ENCODE data around the gene ELAVL1. TPM values are rescaled to one million over a fixed set of nuclear protein-coding genes. Genes with fewer than 3 reads are reported as not detected.
A peak's percentile ranks its signal among the peaks of the same experiment; 100 is the strongest.

The ELAVL1 gene
- total RNA-seq, 5 donors from 2014 or later (not counting 1 experiment from before 2014, with no cell fraction given) = 33.6 to 62.1 (median 57.1) TPM

DNA sequence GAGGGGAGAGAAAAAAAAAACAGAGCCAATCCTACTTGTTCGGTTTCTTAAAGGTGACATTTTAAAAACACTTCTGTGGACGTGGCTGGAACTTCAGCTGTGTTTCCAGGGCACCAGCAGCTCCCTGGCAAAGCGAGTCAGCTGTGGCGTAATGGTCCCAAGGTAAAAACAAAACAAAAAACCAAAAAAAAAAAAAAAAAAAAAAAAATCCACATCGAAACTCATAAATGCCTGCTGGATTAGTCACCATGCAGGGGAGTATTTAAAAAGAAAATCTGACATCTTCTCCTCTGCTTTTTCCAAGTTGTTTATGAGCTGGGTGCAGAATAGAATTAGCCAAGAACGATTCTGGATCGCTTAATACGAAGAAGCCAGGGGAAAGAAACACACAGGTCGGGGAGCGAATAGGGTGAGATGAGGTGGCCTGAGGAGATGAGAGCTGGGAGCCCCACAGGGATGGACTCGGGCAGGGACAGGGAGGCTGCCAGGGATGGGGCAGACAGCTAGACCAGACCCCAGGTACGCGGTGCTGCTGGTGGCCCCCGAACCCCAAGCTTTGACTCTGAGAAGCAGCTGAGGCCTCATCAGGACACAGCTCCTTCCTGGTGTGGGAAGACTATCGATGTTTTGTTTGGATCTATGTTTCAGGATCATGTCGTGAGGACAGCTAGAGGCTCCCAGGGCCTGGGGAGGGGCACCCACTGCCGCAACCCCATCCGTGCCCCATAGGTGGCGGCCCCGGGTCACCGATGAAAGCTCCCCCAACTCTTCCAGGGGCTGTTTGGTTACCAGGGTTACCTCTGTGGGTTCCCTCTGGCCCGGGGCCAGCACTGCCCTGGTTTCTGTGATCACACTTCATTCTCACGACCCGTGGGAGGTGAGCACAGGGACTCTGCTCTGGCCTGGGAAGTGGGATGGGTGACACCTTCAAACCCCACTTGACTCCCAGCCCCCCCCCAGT is 76.4 kb downstream of the ELAVL1 start:
- H3K27ac Mint-ChIP-seq = peak overlapping the region in 1 of 2 donors; percentile 15
- H3K27me3 Mint-ChIP-seq = no peaks in the 10 kb centered on the region

GRCh38 chr19:7928334-7928706 is 77.1 kb downstream of the ELAVL1 start:
- H3K27ac ChIP-seq (ENCODE audit: low read length) = no peak overlapping the region
- no peaks in the 10 kb centered on the region for H3K27me3 Mint-ChIP-seq
- 87% methylated on average over 8 of the region's 9 CpGs for WGBS (ENCODE audit: insufficient coverage)
- peaks cover 5 to 27% of the 10 kb centered on the region in 2 donors for H3K36me3 ChIP-seq (ENCODE audit: control insufficient read depth in 2 of 2, extremely low read depth in 1 of 2, insufficient read depth in 1 of 2, low read length in 1 of 2)
- peak overlapping the region in 1 of 3 donors; percentile 38 for H3K4me3 Mint-ChIP-seq
- H3K4me1 ChIP-seq (ENCODE audit: control insufficient read depth in 1 of 2, extremely low read depth in 1 of 2, insufficient read depth in 2 of 2, low read length in 2 of 2) = peaks cover 2 to 21% of the 10 kb centered on the region in 2 experiments
- no peak for ATAC-seq (replicated peaks in 1 of 4)
- POLR2A ChIA-PET = interaction anchor here in 1 of 2 donors (0.6 kb wide), 1 partner anchor 100 kb away, joined by 14 read pairs; no protein-coding TSS in a partner anchor
- no peaks in the 10 kb centered on the region for H3K9me3 Mint-ChIP-seq
- H3K4me3 ChIP-seq (ENCODE audit: control insufficient read depth in 1 of 2, extremely low read depth in 1 of 2, low read length in 1 of 2) = no peak overlapping the region
- H3K9me3 ChIP-seq = no peaks in the 10 kb centered on the region
- peaks cover 0 to 19% (median 12%) of the 10 kb centered on the region in 3 donors for H3K4me1 Mint-ChIP-seq
- no peaks in the 10 kb centered on the region for H3K36me3 Mint-ChIP-seq
- CTCF ChIA-PET = interaction anchor here (0.7 to 2.7 kb wide), 3 partner anchors 10 to 1413 kb away, joined by 3 to 15 read pairs (median 3); partner anchors contain the start of gene TIMM44 (in 1 of the 2)
- H3K27ac Mint-ChIP-seq = peak overlapping the region in 1 of 2 donors; percentile 0
- no peaks in the 10 kb centered on the region for H3K27me3 ChIP-seq (replicated peaks in 1 of 2; ENCODE audit: control insufficient read depth in 2 of 2, extremely low read depth in 1 of 2, insufficient read depth in 2 of 2, low read length in 1 of 2)
- DNase-seq = no peak

More for the DNA sequence above, 76.4 kb downstream of the ELAVL1 start:
- H3K4me3 Mint-ChIP-seq = peak overlapping the region in 1 of 3 donors; percentile 38
- H3K27me3 ChIP-seq (replicated peaks in 1 of 2; ENCODE audit: control insufficient read depth in 2 of 2, extremely low read depth in 1 of 2, insufficient read depth in 2 of 2, low read length in 1 of 2) = no peaks in the 10 kb centered on the region
- ATAC-seq (replicated peaks in 1 of 4) (peak; percentile 23 to 60 (median 37)), DNase-seq (peak in 34 of 35 experiments; percentile 43 to 89 (median 78))
- H3K9me3 Mint-ChIP-seq = no peaks in the 10 kb centered on the region
- ChIA-PET CTCF (interaction anchor here (0.7 to 2.7 kb wide), 4 partner anchors 8 to 15 kb away, joined by 3 to 15 read pairs (median 7); partner anchors contain the start of genes SNAPC2 (in 1 of the 2) and TIMM44 (in 1 of the 2)), POLR2A (interaction anchor here in 1 of 2 donors (0.6 kb wide), 1 partner anchor 99 kb away, joined by 14 read pairs; no protein-coding TSS in a partner anchor)
- H3K4me3 ChIP-seq (ENCODE audit: control insufficient read depth in 1 of 2, extremely low read depth in 1 of 2, low read length in 1 of 2) = no peak overlapping the region
- peaks cover 0 to 19% (median 12%) of the 10 kb centered on the region in 3 donors for H3K4me1 Mint-ChIP-seq
- H3K9me3 ChIP-seq = no peaks in the 10 kb centered on the region
- peaks cover 2% of the 10 kb centered on the region for H3K36me3 Mint-ChIP-seq
- peaks cover 10 to 34% of the 10 kb centered on the region in 2 donors for H3K36me3 ChIP-seq (ENCODE audit: control insufficient read depth in 2 of 2, extremely low read depth in 1 of 2, insufficient read depth in 1 of 2, low read length in 1 of 2)
- H3K4me1 ChIP-seq (ENCODE audit: control insufficient read depth in 1 of 2, extremely low read depth in 1 of 2, insufficient read depth in 2 of 2, low read length in 2 of 2) = peaks cover 2 to 21% of the 10 kb centered on the region in 2 experiments
- WGBS (ENCODE audit: insufficient coverage) = 93% methylated on average over 7 of the region's 24 CpGs
- no peak overlapping the region for H3K27ac ChIP-seq (ENCODE audit: low read length)

DNA sequence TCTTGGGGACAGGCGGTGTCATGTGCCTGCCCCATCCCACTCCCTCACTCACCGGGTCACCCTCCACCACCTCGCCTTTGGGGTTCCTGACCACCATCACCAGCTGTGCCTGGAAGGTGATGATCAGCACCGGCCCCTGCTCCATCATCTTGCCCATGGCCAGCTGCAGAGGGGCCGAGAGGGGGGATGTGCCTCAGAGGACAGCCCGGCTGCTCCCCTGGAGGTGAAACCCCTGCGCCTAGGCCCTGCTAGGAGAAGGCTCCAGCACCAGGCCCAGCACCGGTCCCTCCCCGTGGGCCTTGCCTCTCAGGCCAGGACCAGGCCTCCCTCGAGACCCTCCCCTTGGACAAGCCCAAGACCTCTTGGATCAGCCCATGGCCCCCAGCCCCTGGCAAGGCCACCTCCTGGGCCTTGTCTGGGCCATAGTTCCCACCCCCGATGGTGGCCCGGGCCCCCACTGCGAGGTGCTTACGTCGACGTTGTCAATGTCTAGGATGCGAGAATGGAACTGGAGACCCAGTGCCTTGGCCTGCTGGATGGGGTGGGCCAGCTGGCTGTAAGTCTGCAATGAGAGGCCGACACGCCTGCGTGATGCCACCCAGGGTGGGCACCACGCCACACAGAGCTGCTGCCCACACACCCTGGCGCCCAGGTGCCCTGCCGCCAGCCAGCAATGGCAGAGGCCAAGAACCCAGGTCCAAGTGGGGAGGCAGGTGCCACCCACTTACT is 77.7 kb downstream of the ELAVL1 start:
- Histone ChIP-seq H3K36me3 (ENCODE audit: control insufficient read depth in 2 of 2, extremely low read depth in 1 of 2, insufficient read depth in 1 of 2, low read length in 1 of 2) (peaks cover 4 to 25% of the 10 kb centered on the region in 2 donors), H3K27me3 (replicated peaks in 1 of 2; ENCODE audit: control insufficient read depth in 2 of 2, extremely low read depth in 1 of 2, insufficient read depth in 2 of 2, low read length in 1 of 2) (no peaks in the 10 kb centered on the region), H3K4me1 (ENCODE audit: control insufficient read depth in 1 of 2, extremely low read depth in 1 of 2, insufficient read depth in 2 of 2, low read length in 2 of 2) (peaks cover 2 to 21% of the 10 kb centered on the region in 2 experiments), H3K27ac (ENCODE audit: low read length) (no peak overlapping the region), H3K4me3 (ENCODE audit: control insufficient read depth in 1 of 2, extremely low read depth in 1 of 2, low read length in 1 of 2) (no peak overlapping the region), H3K9me3 (no peaks in the 10 kb centered on the region)
- Mint-ChIP-seq H3K36me3 (no peaks in the 10 kb centered on the region), H3K4me1 (peaks cover 0 to 23% (median 12%) of the 10 kb centered on the region in 3 donors), H3K4me3 (peak overlapping the region in 1 of 3 donors; percentile 38), H3K9me3 (no peaks in the 10 kb centered on the region), H3K27ac (peak overlapping the region in 1 of 2 donors; percentile 0), H3K27me3 (no peaks in the 10 kb centered on the region)
- POLR2A ChIA-PET = no interaction called here
- no peak for ATAC-seq (replicated peaks in 1 of 4)
- DNase-seq = no peak
- CTCF ChIA-PET = interaction anchor here in 1 of 2 donors (0.7 kb wide), 1 partner anchor 1413 kb away, joined by 3 read pairs; no protein-coding TSS in a partner anchor
- 91% methylated on average over 21 of the region's 23 CpGs for WGBS (ENCODE audit: insufficient coverage)

DNA sequence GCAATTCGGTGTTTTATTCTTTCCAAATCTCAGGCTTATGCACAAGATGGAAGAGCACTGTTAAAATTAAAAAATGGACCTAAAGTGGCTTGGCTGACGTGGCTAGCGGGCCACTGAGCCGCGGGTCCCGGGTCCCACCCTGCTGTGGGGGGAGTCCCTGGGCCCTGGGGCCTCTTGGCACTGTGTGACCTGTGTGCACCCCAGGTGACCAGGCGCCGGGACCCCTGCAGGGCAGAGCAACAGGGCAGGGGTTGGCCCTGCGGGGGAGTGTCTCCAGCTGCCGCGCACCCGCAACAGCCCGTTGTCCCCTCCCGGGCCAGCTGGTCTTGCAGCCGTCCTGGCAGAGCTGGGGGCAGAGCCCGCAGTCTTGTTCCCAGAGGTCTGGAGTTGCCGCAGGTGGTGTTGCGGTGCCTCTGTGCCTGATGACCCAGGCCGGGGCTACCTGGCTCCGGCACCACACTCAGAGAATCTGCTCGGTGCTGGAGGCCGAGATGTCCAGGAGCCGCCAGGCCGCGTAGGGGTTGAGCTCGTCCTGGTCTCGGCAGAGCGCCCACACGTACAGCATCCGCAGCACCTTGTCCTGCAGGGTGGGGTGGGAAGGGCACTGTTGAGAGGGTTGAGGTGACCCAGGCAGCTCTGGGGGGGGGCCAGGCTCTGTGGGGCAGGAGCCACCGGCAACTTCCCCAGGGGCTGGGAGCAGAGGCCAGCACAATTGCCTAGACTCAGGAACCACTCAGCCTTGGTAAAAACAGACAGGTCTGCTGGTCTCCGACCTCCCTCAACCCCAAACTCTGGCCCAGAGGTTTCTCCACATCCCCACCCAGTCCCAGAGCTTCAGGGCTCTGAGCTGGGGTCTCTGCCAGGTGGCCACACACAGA is 78.5 kb downstream of the ELAVL1 start:
- Mint-ChIP-seq H3K27me3 (no peaks in the 10 kb centered on the region), H3K9me3 (no peaks in the 10 kb centered on the region), H3K4me1 (peaks cover 4 to 27% (median 14%) of the 10 kb centered on the region in 3 donors), H3K27ac (no peak overlapping the region), H3K4me3 (peak overlapping the region; percentile 57 to 66 (median 64)), H3K36me3 (no peaks in the 10 kb centered on the region)
- Histone ChIP-seq H3K36me3 (ENCODE audit: control insufficient read depth in 2 of 2, extremely low read depth in 1 of 2, insufficient read depth in 1 of 2, low read length in 1 of 2) (peaks cover 6 to 24% of the 10 kb centered on the region in 2 donors), H3K27me3 (replicated peaks in 1 of 2; ENCODE audit: control insufficient read depth in 2 of 2, extremely low read depth in 1 of 2, insufficient read depth in 2 of 2, low read length in 1 of 2) (no peaks in the 10 kb centered on the region), H3K4me3 (ENCODE audit: control insufficient read depth in 1 of 2, extremely low read depth in 1 of 2, low read length in 1 of 2) (no peak overlapping the region), H3K27ac (ENCODE audit: low read length) (no peak overlapping the region), H3K4me1 (ENCODE audit: control insufficient read depth in 1 of 2, extremely low read depth in 1 of 2, insufficient read depth in 2 of 2, low read length in 2 of 2) (peaks cover 2 to 28% of the 10 kb centered on the region in 2 experiments), H3K9me3 (no peaks in the 10 kb centered on the region)
- ATAC-seq (replicated peaks in 1 of 4) (no peak), DNase-seq (no peak)
- 93% methylated on average over 25 of the region's 32 CpGs for WGBS (ENCODE audit: insufficient coverage)
- ChIA-PET CTCF (interaction anchor here in 1 of 2 donors (0.6 kb wide), 1 partner anchor 54 kb away, joined by 3 read pairs; no protein-coding TSS in a partner anchor), POLR2A (no interaction called here)

GRCh38 chr19:7926021-7926726 is 79.3 kb downstream of the ELAVL1 start, which contains the start of gene CTXN1:
Gene CTXN1 (minus strand): TSS chr19:7926135. CDS start chr19:7925538, 597 bp downstream.
- Mint-ChIP-seq H3K9me3 (no peaks in the 10 kb centered on the region), H3K27me3 (no peaks in the 10 kb centered on the region), H3K27ac (peak within 1 kb of the TSS in 1 of 2 donors; percentile 66), H3K4me3 (peak within 1 kb of the TSS; percentile 74 to 85 (median 78)), H3K4me1 (peaks cover 7 to 35% (median 20%) of the 10 kb centered on the region in 3 donors), H3K36me3 (no peaks in the 10 kb centered on the region)
- WGBS (ENCODE audit: insufficient coverage) = 13% methylated on average over 58 of the region's 65 CpGs
- ChIA-PET POLR2A (no interaction called here), CTCF (interaction anchor here in 1 of 2 donors (0.6 kb wide), 1 partner anchor 55 kb away, joined by 3 read pairs; no protein-coding TSS in a partner anchor)
- Histone ChIP-seq H3K27ac (ENCODE audit: low read length) (no peak within 1 kb of the TSS), H3K27me3 (replicated peaks in 1 of 2; ENCODE audit: control insufficient read depth in 2 of 2, extremely low read depth in 1 of 2, insufficient read depth in 2 of 2, low read length in 1 of 2) (no peaks in the 10 kb centered on the region), H3K4me1 (ENCODE audit: control insufficient read depth in 1 of 2, extremely low read depth in 1 of 2, insufficient read depth in 2 of 2, low read length in 2 of 2) (peaks cover 5 to 36% of the 10 kb centered on the region in 2 experiments), H3K4me3 (ENCODE audit: control insufficient read depth in 1 of 2, extremely low read depth in 1 of 2, low read length in 1 of 2) (peak within 1 kb of the TSS; percentile 12 to 51), H3K9me3 (no peaks in the 10 kb centered on the region), H3K36me3 (ENCODE audit: control insufficient read depth in 2 of 2, extremely low read depth in 1 of 2, insufficient read depth in 1 of 2, low read length in 1 of 2) (peaks cover 10 to 20% of the 10 kb centered on the region in 2 donors)
- ATAC-seq (replicated peaks in 1 of 4) (peak; percentile 65 to 70 (median 68)), DNase-seq (peak; percentile 48 to 83 (median 70))
